Measurements from ENCODE around the gene GFRA1. TPM values are rescaled to one million over a fixed set of nuclear protein-coding genes. Genes with fewer than 3 reads are reported as not detected.

The GFRA1 gene
- total and polyA plus RNA-seq, 2 donors (not counting 3 experiments of a cell fraction or from before 2014, with no cell fraction given): 0.22 to 0.88 TPM

DNA sequence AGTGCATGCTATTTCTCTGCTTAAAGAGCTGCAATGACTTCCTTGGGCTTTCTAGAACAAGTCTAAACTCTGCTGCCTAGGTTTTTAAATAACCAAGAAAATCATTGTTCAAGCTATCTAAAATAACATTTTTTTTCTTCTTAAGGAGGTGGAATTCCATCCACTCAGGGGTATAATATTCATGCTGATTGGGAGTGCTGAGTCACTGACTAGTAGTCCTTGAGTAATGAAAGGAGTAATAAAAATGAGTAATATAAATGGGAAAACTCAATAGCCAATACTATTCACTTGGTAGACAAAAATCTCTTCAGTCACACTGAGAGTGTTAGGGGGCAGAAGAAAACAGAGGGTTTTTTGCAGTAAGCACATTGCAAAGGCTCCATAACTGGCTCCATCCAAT is 72.0 kb downstream of the GFRA1 start:
- no peaks in the 10 kb centered on the region for H3K79me2 ChIP-seq (ENCODE audit: control insufficient read depth, insufficient read depth, low read length)
- CTCF ChIA-PET: no interaction called here
- BruUV-seq (replicated peaks): no TSS peak
- dilution Hi-C loops (cut with MboI; ENCODE audit: extremely low pct_ligation_motif_present, low sequenced_read_pairs): no loop called here
- no peak for TF ChIP-seq FOS (IDR thresholded peaks at IDR 0.05; ENCODE audit: borderline replicate concordance, insufficient read depth, low read length)
- no peak for TF ChIP-seq JUN (IDR thresholded peaks at IDR 0.05; ENCODE audit: borderline replicate concordance, insufficient read depth, insufficient read length, low read depth)
- TF ChIP-seq POLR2AphosphoS5 (IDR thresholded peaks at IDR 0.05; ENCODE audit: insufficient read depth, low read depth, low read length): no peak
- TF ChIP-seq POLR2A (IDR thresholded peaks at IDR 0.05; ENCODE audit: low read depth, low read length): no peak
- no peak for TF ChIP-seq MYC (IDR thresholded peaks at IDR 0.05; ENCODE audit: low read depth, low read length)
- no peak overlapping the region for H3K4me2 ChIP-seq (ENCODE audit: insufficient read depth, low read length)
- H4K20me1 ChIP-seq (replicated peaks; ENCODE audit: control insufficient read depth, extremely low read depth, insufficient read depth, low read length): no peaks in the 10 kb centered on the region
- no peaks in the 10 kb centered on the region for H3K4me1 ChIP-seq (ENCODE audit: control insufficient read depth, extremely low read depth, insufficient read depth, low read length)
- DNase-seq (ENCODE audit: low read depth, low spot score): no peak
- H3K27ac ChIP-seq (ENCODE audit: insufficient read depth, low read depth, low read length): no peak overlapping the region
- intact Hi-C loops (cut with micrococcal nuclease): no loop called here
- no peak overlapping the region for H2AFZ ChIP-seq (ENCODE audit: low read depth, low read length)
- no peak for FAIRE-seq
- H3K9ac ChIP-seq (replicated peaks; ENCODE audit: extremely low read depth, insufficient read depth, low read length): no peak overlapping the region
- no peaks in the 10 kb centered on the region for H3K36me3 ChIP-seq (ENCODE audit: control insufficient read depth in 2 of 2, extremely low read depth in 1 of 2, insufficient read depth in 2 of 2, low read length in 2 of 2)
- peaks cover 2% of the 10 kb centered on the region for H3K9me3 ChIP-seq (replicated peaks; ENCODE audit: control insufficient read depth, insufficient read depth, low read length)
- H3K27me3 ChIP-seq (ENCODE audit: control insufficient read depth in 2 of 2, insufficient read depth in 2 of 2, low read length in 2 of 2): no peaks in the 10 kb centered on the region
- H3K4me3 ChIP-seq (replicated peaks in 1 of 3; ENCODE audit: insufficient read depth in 1 of 3, low read depth in 1 of 3, low read length in 3 of 3): no peak overlapping the region
- POLR2A ChIA-PET: no interaction called here
- no peaks in the 10 kb centered on the region for H3K9me1 ChIP-seq (replicated peaks; ENCODE audit: control insufficient read depth, extremely low read depth, insufficient read depth, low read length)

DNA sequence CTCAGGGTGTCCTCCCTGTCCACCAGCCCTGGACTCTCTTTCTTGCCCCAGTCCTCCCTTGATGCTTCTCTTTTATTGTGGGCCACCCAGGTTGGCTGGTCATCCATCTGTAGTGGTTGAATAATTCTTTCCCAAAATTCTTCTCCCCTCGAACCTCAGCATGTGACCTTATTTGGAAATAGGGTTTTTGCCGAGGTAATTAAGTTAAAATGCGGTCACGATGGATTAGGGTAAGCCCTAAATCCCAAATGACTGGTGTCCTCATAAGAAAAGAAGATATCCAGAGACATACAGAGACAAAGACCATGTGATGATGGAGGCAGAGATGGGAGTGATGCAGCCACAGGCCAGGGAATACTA is 74.3 kb downstream of the GFRA1 start:
- no peaks in the 10 kb centered on the region for H3K27me3 ChIP-seq (ENCODE audit: control insufficient read depth in 2 of 2, insufficient read depth in 2 of 2, low read length in 2 of 2)
- no peaks in the 10 kb centered on the region for H3K9me1 ChIP-seq (replicated peaks; ENCODE audit: control insufficient read depth, extremely low read depth, insufficient read depth, low read length)
- H3K4me1 ChIP-seq (ENCODE audit: control insufficient read depth, extremely low read depth, insufficient read depth, low read length): no peaks in the 10 kb centered on the region
- dilution Hi-C loops (cut with MboI; ENCODE audit: extremely low pct_ligation_motif_present, low sequenced_read_pairs): no loop called here
- TF ChIP-seq FOS (IDR thresholded peaks at IDR 0.05; ENCODE audit: borderline replicate concordance, insufficient read depth, low read length): no peak
- no peak for TF ChIP-seq EZH2 (IDR thresholded peaks at IDR 0.05; ENCODE audit: borderline replicate concordance, low read depth, low read length, severe bottlenecking)
- no peak for TF ChIP-seq JUN (IDR thresholded peaks at IDR 0.05; ENCODE audit: borderline replicate concordance, insufficient read depth, insufficient read length, low read depth)
- TF ChIP-seq POLR2A (IDR thresholded peaks at IDR 0.05; ENCODE audit: low read depth, low read length): no peak
- TF ChIP-seq MYC (IDR thresholded peaks at IDR 0.05; ENCODE audit: low read depth, low read length): no peak
- TF ChIP-seq POLR2AphosphoS5 (IDR thresholded peaks at IDR 0.05; ENCODE audit: insufficient read depth, low read depth, low read length): no peak
- TF ChIP-seq, protein P1, sequence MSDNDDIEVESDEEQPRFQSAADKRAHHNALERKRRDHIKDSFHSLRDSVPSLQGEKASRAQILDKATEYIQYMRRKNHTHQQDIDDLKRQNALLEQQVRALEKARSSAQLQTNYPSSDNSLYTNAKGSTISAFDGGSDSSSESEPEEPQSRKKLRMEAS (IDR thresholded peaks at IDR 0.05; ENCODE audit: insufficient read depth, insufficient read length): no peak
- TF ChIP-seq, protein P2, sequence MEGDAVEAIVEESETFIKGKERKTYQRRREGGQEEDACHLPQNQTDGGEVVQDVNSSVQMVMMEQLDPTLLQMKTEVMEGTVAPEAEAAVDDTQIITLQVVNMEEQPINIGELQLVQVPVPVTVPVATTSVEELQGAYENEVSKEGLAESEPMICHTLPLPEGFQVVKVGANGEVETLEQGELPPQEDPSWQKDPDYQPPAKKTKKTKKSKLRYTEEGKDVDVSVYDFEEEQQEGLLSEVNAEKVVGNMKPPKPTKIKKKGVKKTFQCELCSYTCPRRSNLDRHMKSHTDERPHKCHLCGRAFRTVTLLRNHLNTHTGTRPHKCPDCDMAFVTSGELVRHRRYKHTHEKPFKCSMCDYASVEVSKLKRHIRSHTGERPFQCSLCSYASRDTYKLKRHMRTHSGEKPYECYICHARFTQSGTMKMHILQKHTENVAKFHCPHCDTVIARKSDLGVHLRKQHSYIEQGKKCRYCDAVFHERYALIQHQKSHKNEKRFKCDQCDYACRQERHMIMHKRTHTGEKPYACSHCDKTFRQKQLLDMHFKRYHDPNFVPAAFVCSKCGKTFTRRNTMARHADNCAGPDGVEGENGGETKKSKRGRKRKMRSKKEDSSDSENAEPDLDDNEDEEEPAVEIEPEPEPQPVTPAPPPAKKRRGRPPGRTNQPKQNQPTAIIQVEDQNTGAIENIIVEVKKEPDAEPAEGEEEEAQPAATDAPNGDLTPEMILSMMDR (IDR thresholded peaks at IDR 0.05; ENCODE audit: extremely low read depth in 1 of 2, insufficient read depth in 1 of 2, low read depth in 1 of 2, low read length in 2 of 2): no peak
- no peak for TF ChIP-seq GATA2 (IDR thresholded peaks at IDR 0.05; ENCODE audit: insufficient read depth, insufficient read length, low read depth, low read length)
- H3K79me2 ChIP-seq (ENCODE audit: control insufficient read depth, insufficient read depth, low read length): no peaks in the 10 kb centered on the region
- no peak overlapping the region for H3K4me2 ChIP-seq (ENCODE audit: insufficient read depth, low read length)
- H4K20me1 ChIP-seq (replicated peaks; ENCODE audit: control insufficient read depth, extremely low read depth, insufficient read depth, low read length): no peaks in the 10 kb centered on the region
- intact Hi-C loops (cut with micrococcal nuclease): no loop called here
- ChIA-PET CTCF (no interaction called here), POLR2A (no interaction called here)
- DNase-seq (ENCODE audit: low read depth, low spot score): no peak
- no peak for FAIRE-seq
- H2AFZ ChIP-seq (ENCODE audit: low read depth, low read length): no peak overlapping the region
- H3K36me3 ChIP-seq (ENCODE audit: control insufficient read depth in 2 of 2, extremely low read depth in 1 of 2, insufficient read depth in 2 of 2, low read length in 2 of 2): no peaks in the 10 kb centered on the region
- no peak overlapping the region for H3K4me3 ChIP-seq (replicated peaks in 1 of 3; ENCODE audit: insufficient read depth in 1 of 3, low read depth in 1 of 3, low read length in 3 of 3)
- no peak overlapping the region for H3K27ac ChIP-seq (ENCODE audit: insufficient read depth, low read depth, low read length)
- H3K9ac ChIP-seq (replicated peaks; ENCODE audit: extremely low read depth, insufficient read depth, low read length): no peak overlapping the region
- BruUV-seq (replicated peaks): no TSS peak
- peaks cover 2% of the 10 kb centered on the region for H3K9me3 ChIP-seq (replicated peaks; ENCODE audit: control insufficient read depth, insufficient read depth, low read length)
